H1 (cell line): ENCODE data around the gene COL11A2. TPM values are rescaled to one million over a fixed set of nuclear protein-coding genes. Genes with fewer than 3 reads are reported as not detected.
A peak's percentile ranks its signal among the peaks of the same experiment; 100 is the strongest.

Source experiments
- CTCF ChIA-PET: fragments of 300-600 bp; sonication (Branson Sonifier 250); formaldehyde crosslinking; loops from one replicate; lab custom pipeline; 2021; ENCODE audit not compliant: partially characterized antibody; lab: Charles Lee
- POLR2A ChIA-PET: fragments of 300-600 bp; sonication (Branson Sonifier 250); formaldehyde crosslinking; loops from one replicate; lab custom pipeline; 2021; ENCODE audit warnings: inconsistent platforms; ENCODE audit not compliant: partially characterized antibody; lab: Charles Lee
- DNase-seq, 2 experiments: peaks; one replicate each; pipeline versions ENCODE4 v3.0.0 to v3.0.0-alpha.2; 2010 to 2022; ENCODE audit warnings: low spot score in 2 of 2, low read depth in 1 of 2, mixed read lengths in 1 of 2
- FAIRE-seq: peaks from 2 replicates; lab custom pipeline; 2011; peaks lifted over from hg19 to GRCh38; lab: Jason Lieb, UNC
- H2AFZ ChIP-seq: 2 replicates; pipeline ENCODE4 v1.8.1; 2012; ENCODE audit warnings: low read length, inconsistent platforms
- H2AK5ac ChIP-seq: 2 replicates; pipeline ENCODE4 v1.6.1; 2013; ENCODE audit warnings: low read depth, low read length
- H2BK120ac ChIP-seq: replicated peaks from 2 replicates; pipeline ENCODE3; 2013; ENCODE audit warnings: low read depth, low read length, inconsistent platforms
- H2BK12ac ChIP-seq: 2 replicates; pipeline ENCODE4 v1.6.1; 2013; ENCODE audit warnings: low read depth, low read length
- H2BK15ac ChIP-seq: 2 replicates; pipeline ENCODE4 v1.6.1; 2013; ENCODE audit warnings: low read length
- H2BK20ac ChIP-seq: 2 replicates; pipeline ENCODE4 v1.6.1; 2013; ENCODE audit warnings: low read length
- H2BK5ac ChIP-seq: 2 replicates; pipeline ENCODE4 v1.6.1; 2013; ENCODE audit warnings: low read depth, low read length
- H3K14ac ChIP-seq: 2 replicates; pipeline ENCODE4 v1.6.1; 2013; ENCODE audit warnings: inconsistent platforms; ENCODE audit not compliant: insufficient read length
- H3K18ac ChIP-seq: 2 replicates; pipeline ENCODE4 v1.6.1; 2013; ENCODE audit warnings: low read length; ENCODE audit errors: extremely low read depth
- H3K23ac ChIP-seq: 2 replicates; pipeline ENCODE4 v1.6.1; 2013; ENCODE audit warnings: inconsistent platforms; ENCODE audit not compliant: insufficient read length
- H3K23me2 ChIP-seq: 2 replicates; pipeline ENCODE4 v1.6.1; 2013; ENCODE audit warnings: low read depth, low read length
- H3K27ac ChIP-seq: 2 replicates; pipeline ENCODE4 v1.6.1; 2011; ENCODE audit warnings: low read depth, low read length, inconsistent platforms
- H3K27me3 ChIP-seq, 4 experiments: replicated peaks in 1 of 4; 1 replicate in 1 of 4; 2 replicates in 3 of 4; pipeline versions ENCODE4 v1.6.1 to v1.8.1; 2011 to 2013; ENCODE audit warnings: low read length in 3 of 4, mild to moderate bottlenecking in 3 of 4, inconsistent platforms in 2 of 4, mixed read lengths in 2 of 4, moderate library complexity in 1 of 4; ENCODE audit not compliant: control insufficient read depth in 3 of 4, insufficient read depth in 3 of 4; ENCODE audit errors: extremely low read depth in 1 of 4
- H3K36me3 ChIP-seq, 4 experiments: 2 replicates each; pipeline versions ENCODE4 v1.6.1 to v1.8.1; 2011 to 2013; ENCODE audit warnings: mild to moderate bottlenecking in 4 of 4, low read length in 3 of 4, moderate library complexity in 2 of 4, control low read depth in 1 of 4, inconsistent platforms in 1 of 4; ENCODE audit not compliant: insufficient read depth in 4 of 4, control insufficient read depth in 2 of 4
- H3K4ac ChIP-seq: replicated peaks from 2 replicates; pipeline ENCODE3; 2013; ENCODE audit warnings: low read length, low read depth, mixed read lengths, inconsistent platforms; ENCODE audit not compliant: insufficient read length
- H3K4me1 ChIP-seq, 4 experiments: replicated peaks in 1 of 4; 1 replicate in 1 of 4; 2 replicates in 3 of 4; pipeline versions ENCODE4 v1.6.1 to v1.8.1; 2011 to 2013; ENCODE audit warnings: low read length in 3 of 4, inconsistent platforms in 2 of 4, mixed read lengths in 1 of 4; ENCODE audit not compliant: insufficient read depth in 4 of 4, control insufficient read depth in 3 of 4
- H3K4me2 ChIP-seq, 2 experiments: 2 replicates each; pipeline versions ENCODE4 v1.6.1 to v1.8.1; 2011 to 2013; ENCODE audit warnings: low read depth in 2 of 2, low read length in 2 of 2, control low read depth in 1 of 2, inconsistent platforms in 1 of 2, mild to moderate bottlenecking in 1 of 2; ENCODE audit not compliant: insufficient read depth in 1 of 2
- H3K4me3 ChIP-seq, 4 experiments: fragments of 200-600, 300-600 bp in 1 of 4; sonication (generic), shearing (Covaris generic), sonication (Bioruptor Twin) in 1 of 4; 2 replicates each; pipeline versions ENCODE4 v1.5.1 to v1.8.1; 2011 to 2016; ENCODE audit warnings: low read length in 4 of 4, low read depth in 3 of 4, control low read depth in 2 of 4, inconsistent platforms in 2 of 4, mild to moderate bottlenecking in 2 of 4, mixed read lengths in 1 of 4, moderate library complexity in 1 of 4; ENCODE audit not compliant: insufficient read depth in 2 of 4; ENCODE audit errors: extremely low read depth in 1 of 4
- H3K56ac ChIP-seq: replicated peaks from 2 replicates; pipeline ENCODE3; 2013; ENCODE audit warnings: low read depth, mild to moderate bottlenecking, mixed read lengths, low read length, inconsistent platforms; ENCODE audit not compliant: insufficient read length
- H3K79me1 ChIP-seq: 2 replicates; pipeline ENCODE4 v1.6.1; 2013; ENCODE audit warnings: low read depth, low read length, control low read depth
- H3K79me2 ChIP-seq, 2 experiments: 2 replicates each; pipeline versions ENCODE4 v1.6.1 to v1.8.1; 2012 to 2013; ENCODE audit warnings: low read length in 2 of 2, mild to moderate bottlenecking in 2 of 2, inconsistent platforms in 1 of 2; ENCODE audit not compliant: insufficient read depth in 2 of 2, control insufficient read depth in 1 of 2
- H3K9ac ChIP-seq, 4 experiments: replicated peaks in 1 of 4; 1 replicate in 1 of 4; 2 replicates in 3 of 4; pipeline versions ENCODE4 v1.6.1 to v1.8.1; 2011 to 2013; ENCODE audit warnings: low read depth in 3 of 4, low read length in 3 of 4, control low read depth in 2 of 4, mild to moderate bottlenecking in 2 of 4, moderate library complexity in 2 of 4, inconsistent platforms in 1 of 4; ENCODE audit errors: extremely low read depth in 1 of 4
- H3K9me3 ChIP-seq, 2 experiments: 2 replicates each; pipeline versions ENCODE4 v1.6.1 to v1.8.1; 2012 to 2013; ENCODE audit warnings: mild to moderate bottlenecking in 2 of 2, moderate library complexity in 2 of 2, control low read depth in 1 of 2, inconsistent platforms in 1 of 2, low read depth in 1 of 2, low read length in 1 of 2, mixed read lengths in 1 of 2; ENCODE audit not compliant: insufficient read depth in 2 of 2
- H4K20me1 ChIP-seq, 2 experiments: replicated peaks in 1 of 2; 2 replicates each; pipeline versions ENCODE3 to v1.8.1; 2011 to 2013; ENCODE audit warnings: inconsistent platforms in 2 of 2, low read length in 2 of 2, mild to moderate bottlenecking in 1 of 2; ENCODE audit not compliant: insufficient read depth in 2 of 2, control insufficient read depth in 1 of 2
- H4K5ac ChIP-seq: 2 replicates; pipeline ENCODE4 v1.6.1; 2013; ENCODE audit warnings: low read length, low read depth, mixed read lengths, inconsistent platforms; ENCODE audit not compliant: insufficient read length
- H4K8ac ChIP-seq: 2 replicates; pipeline ENCODE4 v1.8.0; 2013; ENCODE audit warnings: mild to moderate bottlenecking, moderate library complexity, low read length, inconsistent platforms; ENCODE audit not compliant: insufficient read depth; ENCODE audit errors: extremely low read depth
- H4K91ac ChIP-seq: replicated peaks from 2 replicates; pipeline ENCODE3; 2013; ENCODE audit warnings: low read length, mixed read lengths, inconsistent platforms; ENCODE audit not compliant: insufficient read length
- BACH1 ChIP-seq: IDR thresholded peaks from 2 replicates; pipeline ENCODE4 v1.6.1; 2012; ENCODE audit warnings: low read length, improper control_type of control experiment
- CBX5 ChIP-seq: fragments of 300-800, 300-1000 bp; sonication (generic); IDR thresholded peaks from 2 replicates; pipeline ENCODE4 v1.7.1; 2016; ENCODE audit warnings: antibody characterized with exemption, low read length, low read depth
- KDM1A ChIP-seq: fragments of 200-600, 300-600 bp; sonication (generic); IDR thresholded peaks from 2 replicates; pipeline ENCODE4 v1.7.1; 2016; ENCODE audit warnings: mild to moderate bottlenecking, low read length, borderline replicate concordance
- KDM4A ChIP-seq: IDR thresholded peaks from one replicate; pipeline ENCODE4 v1.7.1; 2012; ENCODE audit warnings: low read depth, mild to moderate bottlenecking, moderate library complexity, low read length, inconsistent platforms; ENCODE audit not compliant: severe bottlenecking
- NANOG ChIP-seq: IDR thresholded peaks from 2 replicates; pipeline ENCODE4 v1.6.1; 2011; ENCODE audit warnings: low read length, low read depth, mild to moderate bottlenecking, inconsistent platforms; ENCODE audit not compliant: insufficient read depth, poor library complexity, severe bottlenecking
- POLR2A ChIP-seq, 2 experiments: IDR thresholded peaks; 1 replicate in 1 of 2; 2 replicates in 1 of 2; pipeline ENCODE4 v1.6.1; 2011; ENCODE audit warnings: low read depth in 2 of 2, low read length in 2 of 2, mild to moderate bottlenecking in 2 of 2; ENCODE audit errors: control extremely low read depth in 1 of 2
- POU5F1 ChIP-seq: IDR thresholded peaks from 2 replicates; pipeline ENCODE4 v1.6.1; 2011; ENCODE audit warnings: low read depth, mild to moderate bottlenecking, low read length, moderate library complexity
- TCF12 ChIP-seq: IDR thresholded peaks from 2 replicates; pipeline ENCODE4 v1.6.1; 2011; ENCODE audit warnings: low read depth, mild to moderate bottlenecking, low read length
- WGBS, 2 experiments: shearing (Covaris generic) in 1 of 2; methylation state at CpG; one replicate each; pipeline versions ENCODE4 v1.1.6 to v1.1.7; 2013 to 2015; ENCODE audit warnings: low lambda C conversion rate in 2 of 2, mixed read lengths in 2 of 2, inconsistent platforms in 1 of 2, low coverage in 1 of 2, missing lambda C conversion rate in 1 of 2; ENCODE audit not compliant: insufficient replicate concordance in 2 of 2, insufficient coverage in 1 of 2, insufficient read length in 1 of 2; ENCODE audit errors: extremely low coverage in 1 of 2, missing lambda C conversion rate in 1 of 2; 5-methylcytosine and 5-hydroxymethylcytosine counted together
- polyA plus RNA-seq, 7 experiments: library from polyadenylated mRNA; depleted of rRNA in 3 of 7; stranded (reverse) in 5 of 7; unstranded in 2 of 7; fragments of >200 nt in 5 of 7; fragments of 200-250 nt in 2 of 7; gene quantifications; 1 replicate in 5 of 7; 2 replicates in 1 of 7; 4 replicates in 1 of 7; pipeline versions ENCODE4 v1.2.1 to v1.2.3, GENCODE V29; 2011 to 2013; ENCODE audit warnings: missing spikeins in 2 of 7, mixed read lengths in 2 of 7
- total RNA-seq: library from RNA; stranded (reverse); fragmentation: NEBNext Ultra II Directional; extraction: Animal tissue kit (Norgen Biotek cat#: 25700); gene quantifications from 2 replicates; pipeline ENCODE4 v1.2.1, GENCODE V29; 2021

COL11A2 gene
- total and polyA plus RNA-seq, 2 of the 8 experiments (the other 6 are each of a cell fraction or from before 2014, with no cell fraction given), result 2.8 to 3.8 TPM

GRCh38 chr6:33200219-33201146, 8.2 kb upstream of the COL11A2 start, which contains the start of the genes RXRB and SLC39A7:
Gene RXRB (minus strand): TSS chr6:33200665. CDS start chr6:33200476, 189 bp downstream.
Gene SLC39A7 (plus strand): TSS chr6:33200867. CDS start chr6:33201246, 379 bp downstream.
- peaks cover 20% of the 10 kb centered on the region for H3K23me2 ChIP-seq
- peak within 1 kb of the TSS; percentile 71 for H2BK12ac ChIP-seq
- H4K91ac ChIP-seq, result peak within 1 kb of the TSS; percentile 72
- ChIA-PET CTCF (interaction anchor here (0.6 kb wide), 1 partner anchor 76 kb away, joined by 3 read pairs; no protein-coding TSS in a partner anchor), POLR2A (interaction anchor here (0.7 to 1.7 kb wide), 7 partner anchors 9 to 229 kb away, joined by 3 to 7 read pairs (median 4); partner anchors contain the start of genes B3GALT4, RPS18 and VPS52)
- H3K23ac ChIP-seq, result no peak within 1 kb of the TSS
- peak within 1 kb of the TSS; percentile 98 for H4K8ac ChIP-seq
- H3K27me3 ChIP-seq, result peaks cover 0 to 5% (median 1%) of the 10 kb centered on the region in 4 experiments; a peak in 5 of 7 replicates
- H3K4me3 ChIP-seq, result peak within 1 kb of the TSS; percentile 87 to 89 (median 88)
- WGBS, 2 experiments, result 0% methylated on average over 54 of the region's 68 CpGs; no CpG with 5 or more reads in 1 of the 2 experiments
- FAIRE-seq, result no peak
- no peak within 1 kb of the TSS for H3K14ac ChIP-seq
- peak within 1 kb of the TSS; percentile 85 for H3K56ac ChIP-seq
- no peaks in the 10 kb centered on the region for H3K9me3 ChIP-seq
- peak within 1 kb of the TSS; percentile 87 for H4K5ac ChIP-seq
- peak within 1 kb of the TSS; percentile 96 to 99 for H3K4me2 ChIP-seq
- H3K18ac ChIP-seq, result peak within 1 kb of the TSS; percentile 95
- peaks cover 3 to 22% of the 10 kb centered on the region in 2 experiments; a peak in 3 of 4 replicates for H3K79me2 ChIP-seq
- no peak within 1 kb of the TSS for H2BK120ac ChIP-seq
- H3K79me1 ChIP-seq, result peaks cover 16% of the 10 kb centered on the region
- peak within 1 kb of the TSS; percentile 97 for H2AK5ac ChIP-seq
- peaks cover 9 to 32% (median 13%) of the 10 kb centered on the region in 4 experiments for H3K4me1 ChIP-seq
- H2BK5ac ChIP-seq, result peak within 1 kb of the TSS; percentile 96
- H3K9ac ChIP-seq, result peak within 1 kb of the TSS; percentile 88 to 97 (median 94)
- H4K20me1 ChIP-seq, result peaks cover 5 to 23% of the 10 kb centered on the region in 2 experiments
- peaks cover 7 to 26% (median 16%) of the 10 kb centered on the region in 4 experiments for H3K36me3 ChIP-seq
- peak within 1 kb of the TSS; percentile 59 for H3K4ac ChIP-seq
- H3K27ac ChIP-seq, result peak within 1 kb of the TSS; percentile 93
- 0 out of 2 replicates have a peak within 1 kb of the TSS, but pooled peaks have one; percentile 77 for H2BK20ac ChIP-seq
- DNase-seq, result peak; percentile 95 to 98
- H2AFZ ChIP-seq, result peak within 1 kb of the TSS; percentile 91
- no peak within 1 kb of the TSS for H2BK15ac ChIP-seq
- TF ChIP-seq KDM1A, result peak; percentile 67; the same call in 1 of the 2 replicates
- TF ChIP-seq CBX5, result no peak
- peak; percentile 85 for TF ChIP-seq KDM4A
- no peak for TF ChIP-seq POU5F1
- TF ChIP-seq POLR2A (IDR thresholded peaks at IDR 0.05; ENCODE audit: control extremely low read depth in 1 of 2, low read depth in 2 of 2, low read length in 2 of 2), result peak in 1 of 2 experiments; percentile 88; a peak in 2 of 3 replicates
- peak; percentile 4 for TF ChIP-seq NANOG
- no peak for TF ChIP-seq BACH1
- TF ChIP-seq TCF12, result no peak
